MV-4-11 (cell line): ENCODE results near the gene C10orf71.

Experiments
- DNase-seq: peaks from one replicate; lab custom pipeline; 2025; lab: John Stamatoyannopoulos, UW

C10orf71 gene

GRCh38 chr10:49313501-49314070 lies 14.6 kb downstream of the C10orf71 start:
- DNase-seq, result no peak

GRCh38 chr10:49314806-49315205 lies 15.8 kb downstream of the C10orf71 start:
- DNase-seq, result no peak

GRCh38 chr10:49318028-49318427 lies 19.1 kb downstream of the C10orf71 start:
- no peak for DNase-seq

- no peak for DNase-seq
Measured at GRCh38 chr10:49318755-49319154, 19.8 kb downstream of the C10orf71 start.

GRCh38 chr10:49319206-49319605 lies 20.2 kb downstream of the C10orf71 start:
- DNase-seq, result no peak

- DNase-seq, result no peak
Measured at GRCh38 chr10:49320191-49320590, 21.2 kb downstream of the C10orf71 start.

GRCh38 chr10:49321021-49321420 lies 22.1 kb downstream of the C10orf71 start:
- no peak for DNase-seq

GRCh38 chr10:49322371-49323170 lies 23.6 kb downstream of the C10orf71 start:
- no peak for DNase-seq

GRCh38 chr10:49323171-49323895 lies 24.4 kb downstream of the C10orf71 start:
- DNase-seq, result no peak

- DNase-seq, result no peak
Measured at GRCh38 chr10:49323896-49324270, 24.9 kb downstream of the C10orf71 start.

GRCh38 chr10:49324711-49325110 lies 25.7 kb downstream of the C10orf71 start:
- DNase-seq, result peak; percentile 63

- no peak for DNase-seq
Measured at GRCh38 chr10:49325131-49325915, 26.4 kb downstream of the C10orf71 start.

GRCh38 chr10:49325916-49326783 lies 27.2 kb downstream of the C10orf71 start:
- no peak for DNase-seq

GRCh38 chr10:49327036-49327813 lies 28.3 kb downstream of the C10orf71 start:
- no peak for DNase-seq

GRCh38 chr10:49328401-49329145 lies 29.6 kb downstream of the C10orf71 start:
- no peak for DNase-seq

- peak; percentile 68 for DNase-seq
Measured at GRCh38 chr10:49329146-49329505, 30.2 kb downstream of the C10orf71 start.

GRCh38 chr10:49330127-49330665 lies 31.2 kb downstream of the C10orf71 start:
- DNase-seq, result no peak

GRCh38 chr10:49331431-49331830 lies 32.5 kb downstream of the C10orf71 start:
- DNase-seq, result no peak

- DNase-seq, result no peak
Measured at GRCh38 chr10:49332333-49332732, 33.4 kb downstream of the C10orf71 start.

- DNase-seq, result no peak
Measured at GRCh38 chr10:49332768-49333167, 33.8 kb downstream of the C10orf71 start.
